Ishikawa (cell line): Measurements from ENCODE around the gene AHSP.

ENCODE experiments used
- CREB1 ChIP-seq: IDR thresholded peaks from 2 replicates; pipeline ENCODE4 v1.6.1; 2012; ENCODE audit warnings: low read depth
- EGR1 ChIP-seq: IDR thresholded peaks from 2 replicates; pipeline ENCODE4 v1.6.1; 2012
- EP300 ChIP-seq: IDR thresholded peaks from 2 replicates; pipeline ENCODE4 v1.6.1; 2012; ENCODE audit warnings: borderline replicate concordance
- FOXM1 ChIP-seq: IDR thresholded peaks from 2 replicates; pipeline ENCODE4 v1.6.1; 2012; ENCODE audit warnings: low read depth, borderline replicate concordance
- RAD21 ChIP-seq: IDR thresholded peaks from 2 replicates; pipeline ENCODE4 v1.6.1; 2012; ENCODE audit warnings: low read depth
- TAF1 ChIP-seq: IDR thresholded peaks from 2 replicates; pipeline ENCODE4 v1.6.1; 2012; ENCODE audit warnings: low read depth, mild to moderate bottlenecking
- USF1 ChIP-seq: IDR thresholded peaks from 2 replicates; pipeline ENCODE4 v1.6.1; 2012
- YY1 ChIP-seq: IDR thresholded peaks from 2 replicates; pipeline ENCODE4 v1.6.1; 2012; ENCODE audit warnings: low read depth
- TF ChIP-seq, protein P1 (sequence below): IDR thresholded peaks from 2 replicates; pipeline ENCODE4 v1.6.1; 2012

DNA sequence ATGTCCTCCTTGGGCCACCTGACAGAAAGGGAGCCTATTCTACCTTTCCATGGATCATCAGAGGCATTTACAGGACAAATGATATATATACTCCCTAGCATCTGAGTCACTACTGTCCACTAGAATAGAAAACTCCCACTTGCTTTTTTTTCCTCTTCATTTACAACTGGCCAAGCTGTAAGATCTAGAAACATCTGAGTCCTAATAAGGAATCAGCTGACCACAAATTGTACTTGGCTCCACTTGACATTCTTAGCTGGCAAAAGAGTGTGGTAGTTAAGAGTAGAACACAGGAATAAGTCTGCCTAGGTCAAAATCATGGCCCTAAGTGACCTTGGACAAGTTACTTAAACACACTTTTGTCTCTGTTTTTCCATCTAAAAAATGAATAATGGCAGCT is 24.7 kb upstream of the AHSP start:
- TF ChIP-seq EP300 (no peak), FOXM1 (no peak), RAD21 (no peak), YY1 (no peak), TAF1 (no peak), EGR1 (no peak), USF1 (no peak), CREB1 (no peak)
- TF ChIP-seq, protein P1, sequence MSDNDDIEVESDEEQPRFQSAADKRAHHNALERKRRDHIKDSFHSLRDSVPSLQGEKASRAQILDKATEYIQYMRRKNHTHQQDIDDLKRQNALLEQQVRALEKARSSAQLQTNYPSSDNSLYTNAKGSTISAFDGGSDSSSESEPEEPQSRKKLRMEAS, result no peak
